Measurements from ENCODE around the gene PAQR9.

Gene PAQR9

GRCh38 chr3:142972092-142972753 is 8.7 kb upstream of the PAQR9 start:
- DNase-seq: no peak
- Histone ChIP-seq H2BK15ac (replicated peaks; ENCODE audit: low read depth) (no peak overlapping the region), H2AK5ac (ENCODE audit: low read length) (no peak overlapping the region), H3K23ac (ENCODE audit: low read length) (no peak overlapping the region), H3K79me1 (ENCODE audit: low read length) (no peaks in the 10 kb centered on the region), H3K9ac (ENCODE audit: low read length) (no peak overlapping the region), H3K4me3 (ENCODE audit: low read length) (no peak overlapping the region), H3K27ac (ENCODE audit: low read depth, low read length) (no peak overlapping the region), H4K5ac (ENCODE audit: low read length) (no peak overlapping the region), H3K27me3 (ENCODE audit: insufficient read depth, low read length, poor library complexity) (no peaks in the 10 kb centered on the region), H3K4ac (ENCODE audit: low read depth, low read length) (no peak overlapping the region), H3K4me2 (ENCODE audit: low read length) (no peak overlapping the region), H3K56ac (ENCODE audit: low read length) (no peak overlapping the region), H4K8ac (ENCODE audit: low read depth, low read length) (no peak overlapping the region), H2BK5ac (ENCODE audit: low read length) (no peak overlapping the region), H3K79me2 (ENCODE audit: control insufficient read depth, insufficient read depth, low read length) (no peaks in the 10 kb centered on the region), H3K4me1 (ENCODE audit: control insufficient read depth, low read depth, low read length) (no peaks in the 10 kb centered on the region), H3K18ac (ENCODE audit: low read length) (no peak overlapping the region), H3K36me3 (ENCODE audit: control insufficient read depth, insufficient read depth, low read length) (no peaks in the 10 kb centered on the region), H2BK120ac (ENCODE audit: low read depth, low read length) (no peak overlapping the region)
- no CpG with 5 or more reads among the region's 7 CpGs for WGBS (ENCODE audit: extremely low coverage, insufficient coverage, low lambda C conversion rate)

- Histone ChIP-seq H3K4me2 (ENCODE audit: low read length) (no peak overlapping the region), H3K4me1 (ENCODE audit: control insufficient read depth, low read depth, low read length) (no peaks in the 10 kb centered on the region), H2BK15ac (replicated peaks; ENCODE audit: low read depth) (no peak overlapping the region), H3K9ac (ENCODE audit: low read length) (no peak overlapping the region), H3K79me1 (ENCODE audit: low read length) (no peaks in the 10 kb centered on the region), H3K18ac (ENCODE audit: low read length) (no peak overlapping the region), H3K36me3 (ENCODE audit: control insufficient read depth, insufficient read depth, low read length) (no peaks in the 10 kb centered on the region), H2BK5ac (ENCODE audit: low read length) (no peak overlapping the region), H4K5ac (ENCODE audit: low read length) (no peak overlapping the region), H2AK5ac (ENCODE audit: low read length) (no peak overlapping the region), H3K56ac (ENCODE audit: low read length) (no peak overlapping the region), H3K23ac (ENCODE audit: low read length) (no peak overlapping the region), H4K8ac (ENCODE audit: low read depth, low read length) (no peak overlapping the region), H3K27me3 (ENCODE audit: insufficient read depth, low read length, poor library complexity) (no peaks in the 10 kb centered on the region), H3K4ac (ENCODE audit: low read depth, low read length) (no peak overlapping the region), H3K4me3 (ENCODE audit: low read length) (no peak overlapping the region), H3K27ac (ENCODE audit: low read depth, low read length) (no peak overlapping the region), H2BK120ac (ENCODE audit: low read depth, low read length) (no peak overlapping the region), H3K79me2 (ENCODE audit: control insufficient read depth, insufficient read depth, low read length) (no peaks in the 10 kb centered on the region)
- no CpG with 5 or more reads among the region's 3 CpGs for WGBS (ENCODE audit: extremely low coverage, insufficient coverage, low lambda C conversion rate)
- DNase-seq: no peak
Observed at GRCh38 chr3:142971431-142971830, 8.0 kb upstream of the PAQR9 start.

- Histone ChIP-seq H4K8ac (ENCODE audit: low read depth, low read length) (no peak overlapping the region), H2BK15ac (replicated peaks; ENCODE audit: low read depth) (no peak overlapping the region), H4K5ac (ENCODE audit: low read length) (no peak overlapping the region), H2AK5ac (ENCODE audit: low read length) (no peak overlapping the region), H3K4me3 (ENCODE audit: low read length) (no peak overlapping the region), H3K79me1 (ENCODE audit: low read length) (no peaks in the 10 kb centered on the region), H3K23ac (ENCODE audit: low read length) (no peak overlapping the region), H3K27ac (ENCODE audit: low read depth, low read length) (no peak overlapping the region), H3K9ac (ENCODE audit: low read length) (no peak overlapping the region), H3K18ac (ENCODE audit: low read length) (no peak overlapping the region), H2BK5ac (ENCODE audit: low read length) (no peak overlapping the region), H3K4me2 (ENCODE audit: low read length) (no peak overlapping the region), H3K36me3 (ENCODE audit: control insufficient read depth, insufficient read depth, low read length) (no peaks in the 10 kb centered on the region), H3K4me1 (ENCODE audit: control insufficient read depth, low read depth, low read length) (no peaks in the 10 kb centered on the region), H3K79me2 (ENCODE audit: control insufficient read depth, insufficient read depth, low read length) (no peaks in the 10 kb centered on the region), H2BK120ac (ENCODE audit: low read depth, low read length) (no peak overlapping the region), H3K56ac (ENCODE audit: low read length) (no peak overlapping the region), H3K4ac (ENCODE audit: low read depth, low read length) (no peak overlapping the region), H3K27me3 (ENCODE audit: insufficient read depth, low read length, poor library complexity) (peaks cover 3% of the 10 kb centered on the region)
- DNase-seq: no peak
- WGBS (ENCODE audit: extremely low coverage, insufficient coverage, low lambda C conversion rate): no CpG with 5 or more reads among the region's 4 CpGs
Observed at GRCh38 chr3:142968319-142969025, 5.0 kb upstream of the PAQR9 start.

- H2BK15ac ChIP-seq (replicated peaks; ENCODE audit: low read depth): no peak overlapping the region
- H3K79me1 ChIP-seq (ENCODE audit: low read length): no peaks in the 10 kb centered on the region
- H3K9ac ChIP-seq (ENCODE audit: low read length): no peak overlapping the region
- no peak overlapping the region for H3K4me2 ChIP-seq (ENCODE audit: low read length)
- H3K79me2 ChIP-seq (ENCODE audit: control insufficient read depth, insufficient read depth, low read length): no peaks in the 10 kb centered on the region
- H3K23ac ChIP-seq (ENCODE audit: low read length): no peak overlapping the region
- H4K8ac ChIP-seq (ENCODE audit: low read depth, low read length): no peak overlapping the region
- H3K36me3 ChIP-seq (ENCODE audit: control insufficient read depth, insufficient read depth, low read length): no peaks in the 10 kb centered on the region
- no peak overlapping the region for H3K27ac ChIP-seq (ENCODE audit: low read depth, low read length)
- no peak overlapping the region for H2AK5ac ChIP-seq (ENCODE audit: low read length)
- peaks cover 4% of the 10 kb centered on the region for H3K27me3 ChIP-seq (ENCODE audit: insufficient read depth, low read length, poor library complexity)
- no peak overlapping the region for H2BK5ac ChIP-seq (ENCODE audit: low read length)
- H3K18ac ChIP-seq (ENCODE audit: low read length): no peak overlapping the region
- no peak overlapping the region for H4K5ac ChIP-seq (ENCODE audit: low read length)
- no peak overlapping the region for H2BK120ac ChIP-seq (ENCODE audit: low read depth, low read length)
- no peak for DNase-seq
- H3K56ac ChIP-seq (ENCODE audit: low read length): no peak overlapping the region
- H3K4me1 ChIP-seq (ENCODE audit: control insufficient read depth, low read depth, low read length): no peaks in the 10 kb centered on the region
- no peak overlapping the region for H3K4ac ChIP-seq (ENCODE audit: low read depth, low read length)
- WGBS (ENCODE audit: extremely low coverage, insufficient coverage, low lambda C conversion rate): no CpG with 5 or more reads among the region's 2 CpGs
- H3K4me3 ChIP-seq (ENCODE audit: low read length): no peak overlapping the region
Observed at GRCh38 chr3:142966808-142967207, 3.3 kb upstream of the PAQR9 start.

GRCh38 chr3:142965581-142965980 is 2.1 kb upstream of the PAQR9 start:
- H3K79me2 ChIP-seq (ENCODE audit: control insufficient read depth, insufficient read depth, low read length): no peaks in the 10 kb centered on the region
- H4K8ac ChIP-seq (ENCODE audit: low read depth, low read length): no peak overlapping the region
- H3K18ac ChIP-seq (ENCODE audit: low read length): no peak overlapping the region
- no peaks in the 10 kb centered on the region for H3K4me1 ChIP-seq (ENCODE audit: control insufficient read depth, low read depth, low read length)
- no peak overlapping the region for H2BK15ac ChIP-seq (replicated peaks; ENCODE audit: low read depth)
- H3K36me3 ChIP-seq (ENCODE audit: control insufficient read depth, insufficient read depth, low read length): no peaks in the 10 kb centered on the region
- no peak overlapping the region for H3K23ac ChIP-seq (ENCODE audit: low read length)
- no peak overlapping the region for H2AK5ac ChIP-seq (ENCODE audit: low read length)
- peaks cover 6% of the 10 kb centered on the region for H3K27me3 ChIP-seq (ENCODE audit: insufficient read depth, low read length, poor library complexity)
- no peak overlapping the region for H2BK5ac ChIP-seq (ENCODE audit: low read length)
- no peak for DNase-seq
- no peak overlapping the region for H2BK120ac ChIP-seq (ENCODE audit: low read depth, low read length)
- no peak overlapping the region for H3K56ac ChIP-seq (ENCODE audit: low read length)
- no peak overlapping the region for H3K4me2 ChIP-seq (ENCODE audit: low read length)
- H4K5ac ChIP-seq (ENCODE audit: low read length): no peak overlapping the region
- H3K79me1 ChIP-seq (ENCODE audit: low read length): no peaks in the 10 kb centered on the region
- no CpG with 5 or more reads among the region's 3 CpGs for WGBS (ENCODE audit: extremely low coverage, insufficient coverage, low lambda C conversion rate)
- no peak overlapping the region for H3K4me3 ChIP-seq (ENCODE audit: low read length)
- H3K9ac ChIP-seq (ENCODE audit: low read length): no peak overlapping the region
- no peak overlapping the region for H3K27ac ChIP-seq (ENCODE audit: low read depth, low read length)
- no peak overlapping the region for H3K4ac ChIP-seq (ENCODE audit: low read depth, low read length)

- peaks cover 6% of the 10 kb centered on the region for H3K27me3 ChIP-seq (ENCODE audit: insufficient read depth, low read length, poor library complexity)
Observed at GRCh38 chr3:142963234-142963515, 299 bp downstream of the PAQR9 start.

More at GRCh38 chr3:142963234-142963515, 299 bp downstream of the PAQR9 start:
- no peak overlapping the region for H2BK5ac ChIP-seq (ENCODE audit: low read length)
- no peaks in the 10 kb centered on the region for H3K4me1 ChIP-seq (ENCODE audit: control insufficient read depth, low read depth, low read length)
- peak overlapping the region; percentile 35 for H3K4me3 ChIP-seq (ENCODE audit: low read length)
- H4K5ac ChIP-seq (ENCODE audit: low read length): no peak overlapping the region
- no peak overlapping the region for H3K23ac ChIP-seq (ENCODE audit: low read length)
- peak overlapping the region; percentile 56 for H3K4me2 ChIP-seq (ENCODE audit: low read length)
- H3K27ac ChIP-seq (ENCODE audit: low read depth, low read length): no peak overlapping the region
- H2AK5ac ChIP-seq (ENCODE audit: low read length): no peak overlapping the region
- peak overlapping the region; percentile 51 for H3K9ac ChIP-seq (ENCODE audit: low read length)
- H3K4ac ChIP-seq (ENCODE audit: low read depth, low read length): no peak overlapping the region
- H3K36me3 ChIP-seq (ENCODE audit: control insufficient read depth, insufficient read depth, low read length): no peaks in the 10 kb centered on the region
- H2BK120ac ChIP-seq (ENCODE audit: low read depth, low read length): no peak overlapping the region
- peak overlapping the region; percentile 81 for H3K56ac ChIP-seq (ENCODE audit: low read length)
- H3K79me2 ChIP-seq (ENCODE audit: control insufficient read depth, insufficient read depth, low read length): no peaks in the 10 kb centered on the region
- no peak overlapping the region for H4K8ac ChIP-seq (ENCODE audit: low read depth, low read length)
- H2BK15ac ChIP-seq (replicated peaks; ENCODE audit: low read depth): no peak overlapping the region
- DNase-seq: peak; percentile 34
- H3K18ac ChIP-seq (ENCODE audit: low read length): peak overlapping the region; percentile 81
- no CpG with 5 or more reads among the region's 35 CpGs for WGBS (ENCODE audit: extremely low coverage, insufficient coverage, low lambda C conversion rate)
- H3K79me1 ChIP-seq (ENCODE audit: low read length): no peaks in the 10 kb centered on the region
